Measurements from ENCODE around the gene TMEM272.

DNA sequence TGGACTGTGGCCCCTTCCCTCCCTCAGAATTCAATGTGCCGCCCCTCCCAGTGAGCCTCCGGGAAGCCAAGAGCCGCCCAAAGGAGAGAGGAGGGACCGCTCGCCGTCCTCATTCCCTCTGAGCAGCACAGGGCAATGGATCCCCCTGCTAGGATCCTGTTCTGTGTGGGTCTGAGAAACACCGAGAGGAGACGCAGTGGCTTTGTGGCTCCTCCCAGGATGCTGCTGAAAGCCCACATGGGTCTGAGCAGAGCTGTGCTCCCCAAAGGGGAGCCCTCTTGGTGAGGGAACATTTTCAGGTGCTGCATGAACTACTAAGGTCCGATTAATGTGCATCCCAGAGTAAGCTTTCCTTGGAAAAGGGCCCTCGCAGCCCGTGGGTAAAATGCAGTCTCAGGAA, 71.5 kb downstream of the TMEM272 start:
- TF ChIP-seq POLR2AphosphoS5 (IDR thresholded peaks at IDR 0.05; ENCODE audit: borderline replicate concordance, low read depth, low read length) (no peak), EZH2 (IDR thresholded peaks at IDR 0.05) (no peak), FOXP2 (optimal IDR thresholded peaks at IDR 0.05; ENCODE audit: control extremely low read depth, extremely low read length, insufficient read depth) (no peak)

Measured in SK-N-MC (cell line).